Measurements from ENCODE around the gene SDCCAG8.

DNA sequence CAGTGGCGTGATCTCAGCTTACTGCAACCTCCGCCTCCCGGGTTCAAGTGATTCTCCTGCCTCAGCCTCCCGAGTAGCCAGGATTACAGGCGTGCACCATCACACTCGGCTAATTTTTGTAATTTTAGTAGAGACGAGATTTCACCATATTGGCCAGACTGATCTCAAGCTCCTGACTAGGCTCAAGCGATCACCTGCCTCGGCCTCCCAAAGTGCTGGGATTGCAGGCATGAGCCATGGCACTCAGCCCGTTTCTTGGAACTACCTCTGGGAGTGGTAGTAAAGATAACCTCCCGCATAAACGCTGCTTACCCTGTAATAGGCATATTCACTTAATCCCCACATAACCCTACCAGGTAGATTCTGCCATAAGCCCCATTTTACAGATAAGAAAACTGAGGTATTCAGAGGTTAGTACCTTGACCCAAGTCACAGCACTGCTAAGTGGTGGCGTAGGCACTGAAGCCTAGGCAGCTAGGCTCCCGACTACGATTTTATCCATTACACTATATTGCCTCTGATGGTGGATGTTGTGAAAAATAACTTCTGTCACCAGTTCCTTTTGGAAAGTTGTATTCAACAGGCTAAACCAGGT is 143.8 kb downstream of the SDCCAG8 start:
- TF ChIP-seq EP300 (IDR thresholded peaks at IDR 0.05) (no peak), POLR2A (IDR thresholded peaks at IDR 0.05) (no peak), POLR2AphosphoS5 (IDR thresholded peaks at IDR 0.05) (no peak)
- TF ChIP-seq, protein P1, sequence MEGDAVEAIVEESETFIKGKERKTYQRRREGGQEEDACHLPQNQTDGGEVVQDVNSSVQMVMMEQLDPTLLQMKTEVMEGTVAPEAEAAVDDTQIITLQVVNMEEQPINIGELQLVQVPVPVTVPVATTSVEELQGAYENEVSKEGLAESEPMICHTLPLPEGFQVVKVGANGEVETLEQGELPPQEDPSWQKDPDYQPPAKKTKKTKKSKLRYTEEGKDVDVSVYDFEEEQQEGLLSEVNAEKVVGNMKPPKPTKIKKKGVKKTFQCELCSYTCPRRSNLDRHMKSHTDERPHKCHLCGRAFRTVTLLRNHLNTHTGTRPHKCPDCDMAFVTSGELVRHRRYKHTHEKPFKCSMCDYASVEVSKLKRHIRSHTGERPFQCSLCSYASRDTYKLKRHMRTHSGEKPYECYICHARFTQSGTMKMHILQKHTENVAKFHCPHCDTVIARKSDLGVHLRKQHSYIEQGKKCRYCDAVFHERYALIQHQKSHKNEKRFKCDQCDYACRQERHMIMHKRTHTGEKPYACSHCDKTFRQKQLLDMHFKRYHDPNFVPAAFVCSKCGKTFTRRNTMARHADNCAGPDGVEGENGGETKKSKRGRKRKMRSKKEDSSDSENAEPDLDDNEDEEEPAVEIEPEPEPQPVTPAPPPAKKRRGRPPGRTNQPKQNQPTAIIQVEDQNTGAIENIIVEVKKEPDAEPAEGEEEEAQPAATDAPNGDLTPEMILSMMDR (IDR thresholded peaks at IDR 0.05): no peak

All from suprapubic skin (tissue), 4 donors.